Measurements from ENCODE around the gene TANGO2.
A peak's percentile ranks its signal among the peaks of the same experiment; 100 is the strongest.

Gene TANGO2

DNA sequence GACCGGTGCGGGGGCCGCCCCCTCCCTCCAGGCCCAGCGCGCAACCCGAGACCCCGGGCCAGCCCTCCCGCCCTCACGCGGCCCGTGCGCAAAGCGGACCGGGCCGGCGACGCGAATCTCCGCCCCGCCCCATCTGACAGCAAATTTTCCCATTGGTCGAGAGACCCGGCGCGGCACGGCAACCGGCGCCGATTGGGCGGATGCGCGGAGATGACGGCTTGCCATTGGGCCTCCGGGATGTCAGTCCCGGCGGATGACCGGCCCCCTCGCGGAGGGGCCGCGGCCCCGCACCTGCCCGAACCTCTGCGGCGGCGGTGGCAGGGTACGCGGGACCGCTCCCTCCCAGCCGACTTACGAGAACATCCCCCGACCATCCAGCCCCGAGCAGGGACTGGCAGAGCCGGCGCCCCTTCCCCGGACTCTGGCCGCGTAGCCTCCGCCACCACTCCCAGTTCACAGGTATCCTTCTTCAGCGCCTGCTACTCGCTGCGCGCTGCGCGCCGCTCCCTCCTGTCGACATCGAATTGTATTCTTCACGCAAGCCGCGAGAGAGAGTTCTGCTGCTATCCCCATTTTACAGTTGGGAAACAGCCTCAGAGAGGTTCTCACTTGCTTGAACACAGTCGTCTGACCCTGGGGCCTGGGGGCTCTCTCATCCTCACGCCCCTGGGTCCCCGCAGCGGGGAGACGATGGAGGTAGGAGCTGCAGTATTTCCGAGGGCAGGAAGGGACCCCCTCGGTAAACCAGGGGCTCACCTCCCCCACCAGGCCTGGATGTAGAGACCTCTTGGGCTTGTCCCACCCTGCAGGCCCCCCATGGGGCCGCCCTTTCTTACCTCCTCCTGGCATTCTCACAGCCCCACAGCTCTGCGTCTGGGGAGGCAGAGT, 3.9 kb upstream of the TANGO2 start, which contains the start of gene ARVCF:
Gene ARVCF (minus strand): TSS at position 90 of the 888 bp plus-strand sequence. CDS start 26,029 bp downstream, outside the sequence.
- Mint-ChIP-seq H3K27ac (no peak within 1 kb of the TSS), H3K4me1 (peaks cover 7% of the 10 kb centered on the region), H3K4me3 (peak within 1 kb of the TSS; percentile 83 to 90 (median 89)), H3K27me3 (ENCODE audit: low read depth) (peaks cover 70% of the 10 kb centered on the region), H3K36me3 (ENCODE audit: low read depth) (no peaks in the 10 kb centered on the region), H3K9me3 (no peaks in the 10 kb centered on the region)
- TF ChIP-seq, protein P1, sequence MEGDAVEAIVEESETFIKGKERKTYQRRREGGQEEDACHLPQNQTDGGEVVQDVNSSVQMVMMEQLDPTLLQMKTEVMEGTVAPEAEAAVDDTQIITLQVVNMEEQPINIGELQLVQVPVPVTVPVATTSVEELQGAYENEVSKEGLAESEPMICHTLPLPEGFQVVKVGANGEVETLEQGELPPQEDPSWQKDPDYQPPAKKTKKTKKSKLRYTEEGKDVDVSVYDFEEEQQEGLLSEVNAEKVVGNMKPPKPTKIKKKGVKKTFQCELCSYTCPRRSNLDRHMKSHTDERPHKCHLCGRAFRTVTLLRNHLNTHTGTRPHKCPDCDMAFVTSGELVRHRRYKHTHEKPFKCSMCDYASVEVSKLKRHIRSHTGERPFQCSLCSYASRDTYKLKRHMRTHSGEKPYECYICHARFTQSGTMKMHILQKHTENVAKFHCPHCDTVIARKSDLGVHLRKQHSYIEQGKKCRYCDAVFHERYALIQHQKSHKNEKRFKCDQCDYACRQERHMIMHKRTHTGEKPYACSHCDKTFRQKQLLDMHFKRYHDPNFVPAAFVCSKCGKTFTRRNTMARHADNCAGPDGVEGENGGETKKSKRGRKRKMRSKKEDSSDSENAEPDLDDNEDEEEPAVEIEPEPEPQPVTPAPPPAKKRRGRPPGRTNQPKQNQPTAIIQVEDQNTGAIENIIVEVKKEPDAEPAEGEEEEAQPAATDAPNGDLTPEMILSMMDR (IDR thresholded peaks at IDR 0.05; ENCODE audit: unreplicated experiment in 3 of 3): peak in 2 of 3 experiments; percentile 10 to 22

DNA sequence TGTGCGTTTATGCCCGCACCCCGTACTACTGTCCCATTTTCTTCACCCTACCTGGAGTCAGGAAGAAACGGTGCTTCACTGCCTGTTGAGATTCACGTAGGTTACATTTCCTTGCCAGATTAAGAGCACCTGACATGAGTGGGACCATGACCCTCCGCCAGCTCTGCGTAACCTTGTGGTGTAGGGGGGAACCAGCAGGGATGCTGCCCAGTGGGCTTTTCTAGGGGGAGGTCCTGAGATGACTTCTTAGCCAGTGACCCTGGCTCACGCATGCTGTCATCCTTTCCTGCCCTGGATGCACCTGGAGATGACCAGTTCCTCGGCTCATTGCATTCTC, 3.3 kb upstream of the TANGO2 start:
- no peaks in the 10 kb centered on the region for H3K9me3 Mint-ChIP-seq
- H3K27me3 Mint-ChIP-seq (ENCODE audit: low read depth): peaks cover 64% of the 10 kb centered on the region
- no peaks in the 10 kb centered on the region for H3K36me3 Mint-ChIP-seq (ENCODE audit: low read depth)
- TF ChIP-seq, protein P1 (IDR thresholded peaks at IDR 0.05; ENCODE audit: unreplicated experiment in 3 of 3): no peak
- H3K4me1 Mint-ChIP-seq: peaks cover 13% of the 10 kb centered on the region
- peak overlapping the region; percentile 83 to 90 (median 89) for H3K4me3 Mint-ChIP-seq
- H3K27ac Mint-ChIP-seq: no peak overlapping the region

DNA sequence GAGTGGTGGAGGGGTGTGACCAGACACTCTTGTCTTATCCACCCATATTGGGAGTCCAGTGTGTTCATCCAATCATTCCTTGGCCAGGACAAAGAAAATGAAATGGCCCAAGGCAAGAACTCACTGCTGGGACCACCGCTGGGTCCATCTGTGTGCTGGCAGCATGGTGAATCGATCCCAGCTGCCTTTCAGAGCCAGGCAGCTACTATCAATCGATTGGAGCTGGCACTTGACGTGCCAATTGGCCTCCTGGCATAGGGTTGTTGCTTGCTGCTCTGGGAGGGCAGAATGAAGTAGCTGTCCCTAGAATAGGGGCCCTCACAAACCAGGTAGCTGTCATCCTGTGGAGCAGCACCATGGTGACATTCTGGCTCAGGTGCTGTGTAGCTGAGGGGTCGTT, 2.9 kb upstream of the TANGO2 start:
- H3K27me3 Mint-ChIP-seq (ENCODE audit: low read depth): peaks cover 64% of the 10 kb centered on the region
- TF ChIP-seq, protein P1 (IDR thresholded peaks at IDR 0.05; ENCODE audit: unreplicated experiment in 3 of 3): no peak
- no peaks in the 10 kb centered on the region for H3K9me3 Mint-ChIP-seq
- H3K4me3 Mint-ChIP-seq: peak overlapping the region; percentile 83 to 90 (median 89)
- H3K36me3 Mint-ChIP-seq (ENCODE audit: low read depth): no peaks in the 10 kb centered on the region
- peaks cover 13% of the 10 kb centered on the region for H3K4me1 Mint-ChIP-seq
- no peak overlapping the region for H3K27ac Mint-ChIP-seq

DNA sequence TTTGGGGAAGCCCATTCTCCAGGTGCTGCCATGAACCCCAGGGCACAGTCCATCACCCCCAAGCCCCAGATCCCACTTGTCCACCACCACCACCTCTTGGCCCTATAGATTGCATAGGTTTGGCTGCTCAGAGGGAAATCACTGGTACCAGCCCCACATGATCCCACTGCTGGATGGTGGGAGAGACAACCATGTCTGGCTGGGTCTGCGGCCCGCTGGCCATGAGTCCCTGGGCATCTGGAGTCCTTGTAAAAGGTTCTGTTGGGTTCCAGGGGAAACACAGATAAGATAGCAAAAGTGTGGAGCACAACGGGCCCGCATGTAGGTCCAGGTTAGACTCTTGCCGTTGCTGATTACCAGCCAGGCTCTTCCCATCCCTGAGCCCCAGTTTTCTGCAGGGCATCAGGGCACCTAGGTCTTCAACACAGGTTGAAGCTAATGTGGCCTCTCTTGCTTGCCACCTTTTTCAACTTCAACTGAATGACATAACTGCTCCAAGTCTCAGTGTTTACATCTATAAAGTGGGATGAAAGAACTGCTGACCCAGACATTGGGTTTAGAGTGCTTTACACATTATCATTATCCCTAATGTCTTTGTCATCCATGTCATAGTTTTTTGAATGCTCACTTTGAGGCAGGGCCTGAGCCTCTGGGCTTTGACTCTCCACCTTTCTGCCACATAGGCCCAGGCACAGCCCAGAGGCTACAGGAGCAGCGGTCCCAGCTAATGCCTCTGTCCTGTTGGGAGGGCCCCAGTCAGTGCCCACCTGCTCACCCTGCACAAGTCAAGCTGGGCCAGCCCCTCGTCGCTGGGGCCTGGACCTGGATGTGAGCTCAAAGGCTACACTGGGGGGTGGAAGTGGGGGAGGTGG, 1.0 kb upstream of the TANGO2 start:
- no peaks in the 10 kb centered on the region for H3K36me3 Mint-ChIP-seq (ENCODE audit: low read depth)
- H3K4me1 Mint-ChIP-seq: peaks cover 13% of the 10 kb centered on the region
- H3K27me3 Mint-ChIP-seq (ENCODE audit: low read depth): peaks cover 53% of the 10 kb centered on the region
- TF ChIP-seq, protein P1 (IDR thresholded peaks at IDR 0.05; ENCODE audit: unreplicated experiment in 3 of 3): no peak
- H3K9me3 Mint-ChIP-seq: no peaks in the 10 kb centered on the region
- H3K27ac Mint-ChIP-seq: no peak overlapping the region
- peak overlapping the region; percentile 83 to 92 (median 90) for H3K4me3 Mint-ChIP-seq

DNA sequence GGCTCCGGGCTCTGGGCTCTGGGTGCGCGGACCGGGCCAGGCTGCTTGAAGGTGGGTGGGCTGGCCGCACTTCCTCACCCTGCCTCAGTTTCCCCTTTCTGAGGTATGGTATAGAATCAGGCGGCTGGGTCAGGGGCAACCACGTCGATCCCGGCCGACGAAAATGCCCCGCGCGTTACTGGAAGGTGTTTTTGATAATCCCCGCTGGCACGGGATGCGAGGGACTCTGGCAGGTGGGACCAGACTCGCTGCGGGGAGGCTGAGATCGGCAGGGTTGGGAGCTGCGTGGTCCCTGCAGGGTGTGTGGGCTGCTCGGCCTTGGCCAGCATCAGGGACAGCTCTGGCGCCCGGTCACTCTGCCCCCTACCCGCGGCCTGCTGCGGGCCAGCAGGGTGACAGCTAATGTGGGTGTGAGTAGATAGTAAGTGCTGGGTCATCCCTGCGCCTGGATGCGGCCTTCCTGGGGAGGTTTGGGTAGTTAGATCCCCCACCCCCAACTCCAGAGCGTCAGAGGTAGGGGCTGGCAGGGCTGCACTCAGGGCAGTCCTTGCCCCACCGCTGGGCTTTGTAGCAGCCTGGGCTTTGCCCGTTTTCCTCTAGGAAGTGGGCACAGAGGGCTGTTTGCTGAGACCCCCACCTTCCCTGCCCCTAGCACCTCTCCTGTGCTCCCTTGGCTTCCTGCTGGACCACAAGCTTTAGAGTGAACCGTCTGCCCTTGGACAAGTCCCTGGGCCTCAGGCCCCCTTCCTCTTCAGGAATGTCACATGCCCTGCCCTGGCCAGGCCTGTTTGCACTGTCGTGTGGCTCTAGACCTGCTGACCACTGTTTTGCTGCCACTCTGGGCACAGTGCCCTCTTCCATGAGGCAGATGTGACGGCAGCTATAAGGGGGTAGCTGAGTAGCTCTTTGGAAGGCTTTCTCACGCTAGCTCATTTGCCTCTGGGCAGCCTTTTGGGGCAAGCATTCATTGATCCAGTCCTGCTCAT, 579 bp downstream of the TANGO2 start:
- Mint-ChIP-seq H3K9me3 (no peaks in the 10 kb centered on the region), H3K4me3 (peak overlapping the region; percentile 84 to 86 (median 85)), H3K36me3 (ENCODE audit: low read depth) (no peaks in the 10 kb centered on the region), H3K4me1 (peaks cover 9% of the 10 kb centered on the region), H3K27me3 (ENCODE audit: low read depth) (peaks cover 44% of the 10 kb centered on the region), H3K27ac (no peak overlapping the region)
- TF ChIP-seq, protein P1 (IDR thresholded peaks at IDR 0.05; ENCODE audit: unreplicated experiment in 3 of 3): no peak
